ENCODE results near the gene IFI6.

Gene IFI6

DNA sequence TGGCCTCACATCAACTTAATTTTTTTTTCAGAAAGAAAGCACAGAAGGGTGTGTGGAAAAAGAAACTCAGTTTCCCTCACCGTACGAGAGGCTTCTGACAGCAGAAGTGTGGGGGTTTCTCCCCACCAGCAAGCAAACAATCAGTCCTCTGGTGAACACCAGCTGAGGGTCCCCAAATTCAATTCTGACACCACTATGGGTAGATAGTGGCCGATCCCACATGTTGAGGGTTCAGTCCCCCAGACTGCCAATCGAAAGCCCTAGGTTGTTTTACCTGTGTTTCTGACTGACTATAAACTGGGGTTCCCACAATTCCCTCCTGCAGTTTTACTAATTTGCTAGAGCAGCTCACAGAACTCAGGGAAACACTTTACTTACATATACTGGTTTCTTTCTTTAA, 2.1 kb downstream of the IFI6 start:
- DNase-seq = no peak

GRCh38 chr1:27668808-27669723, 2.9 kb downstream of the IFI6 start:
- peak in 1 of 2 donors; percentile 59 for DNase-seq

GRCh38 chr1:27668121-27668807, 3.7 kb downstream of the IFI6 start:
- no peak for DNase-seq

GRCh38 chr1:27666791-27667254, 5.2 kb downstream of the IFI6 start:
- DNase-seq = peak; percentile 79 to 89

DNA sequence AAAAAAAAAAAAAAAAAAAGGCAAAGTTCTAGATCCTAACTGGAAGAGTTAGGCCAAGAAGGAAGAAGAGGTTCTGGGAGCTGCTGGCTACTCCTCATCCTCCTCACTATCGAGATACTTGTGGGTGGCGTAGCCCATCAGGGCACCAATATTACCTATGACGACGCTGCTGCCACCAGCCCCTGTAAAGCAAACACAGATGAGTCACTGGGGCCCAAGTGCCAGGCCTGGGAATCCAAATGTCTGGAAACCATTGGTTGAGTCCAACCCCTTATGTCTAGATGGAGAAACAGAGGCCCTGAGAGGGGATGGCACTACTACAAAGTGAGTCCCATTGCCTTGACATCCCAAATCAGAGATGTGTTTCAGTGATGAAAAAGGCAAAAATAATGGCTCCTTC, 5.7 kb downstream of the IFI6 start:
- DNase-seq = no peak

DNA sequence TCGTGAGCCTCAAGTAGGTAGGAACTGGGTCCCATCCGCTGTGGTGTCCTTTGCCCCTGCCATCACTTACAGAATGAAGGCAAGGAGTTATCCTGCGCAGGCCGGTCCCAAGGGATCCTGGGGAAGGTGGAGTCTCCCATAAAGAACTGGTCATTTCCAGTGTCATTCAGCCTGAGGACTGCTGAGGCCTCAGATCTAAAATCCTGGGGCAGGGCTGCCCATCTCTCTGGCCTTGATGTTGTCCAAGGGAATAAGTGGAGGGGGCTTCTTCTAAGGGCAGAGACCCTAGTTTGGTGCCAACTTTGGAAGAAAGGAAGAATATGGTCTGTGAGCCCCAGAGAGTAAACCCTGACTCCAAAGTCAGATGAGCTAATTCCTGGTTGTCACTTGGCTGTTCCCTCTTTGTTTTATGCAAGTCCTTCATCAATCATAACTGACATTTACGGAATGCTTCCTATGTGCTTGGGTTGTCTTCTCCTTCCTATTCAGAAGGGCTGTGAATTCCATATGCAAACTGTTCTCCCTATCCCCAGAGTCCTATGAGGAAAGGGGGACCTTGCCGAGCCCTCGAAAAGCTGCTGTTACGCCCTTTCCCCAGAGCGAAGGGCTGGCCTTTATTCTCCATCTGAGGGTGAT, 6.9 kb downstream of the IFI6 start:
- no peak for DNase-seq

DNA sequence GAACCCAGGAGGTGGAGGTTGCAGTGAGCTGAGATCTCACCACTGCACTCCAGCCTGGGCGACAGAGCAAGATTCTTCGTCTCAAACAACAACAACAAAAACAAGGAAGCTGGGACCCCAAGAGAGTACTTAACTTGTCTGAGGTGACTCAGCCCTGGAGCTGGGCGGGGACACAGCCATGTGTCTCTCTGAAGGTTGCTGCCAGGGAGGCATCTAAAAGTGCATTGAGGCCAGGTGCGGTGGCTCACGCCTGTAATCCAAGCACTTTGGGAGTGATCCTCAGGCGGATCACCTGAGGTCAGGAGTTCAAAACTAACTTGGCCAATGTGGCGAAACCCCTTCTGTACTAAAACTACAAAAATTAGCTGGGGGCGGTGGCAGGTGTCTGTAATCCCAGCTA, 7.7 kb downstream of the IFI6 start:
- peak in 1 of 2 donors; percentile 44 for DNase-seq

DNA sequence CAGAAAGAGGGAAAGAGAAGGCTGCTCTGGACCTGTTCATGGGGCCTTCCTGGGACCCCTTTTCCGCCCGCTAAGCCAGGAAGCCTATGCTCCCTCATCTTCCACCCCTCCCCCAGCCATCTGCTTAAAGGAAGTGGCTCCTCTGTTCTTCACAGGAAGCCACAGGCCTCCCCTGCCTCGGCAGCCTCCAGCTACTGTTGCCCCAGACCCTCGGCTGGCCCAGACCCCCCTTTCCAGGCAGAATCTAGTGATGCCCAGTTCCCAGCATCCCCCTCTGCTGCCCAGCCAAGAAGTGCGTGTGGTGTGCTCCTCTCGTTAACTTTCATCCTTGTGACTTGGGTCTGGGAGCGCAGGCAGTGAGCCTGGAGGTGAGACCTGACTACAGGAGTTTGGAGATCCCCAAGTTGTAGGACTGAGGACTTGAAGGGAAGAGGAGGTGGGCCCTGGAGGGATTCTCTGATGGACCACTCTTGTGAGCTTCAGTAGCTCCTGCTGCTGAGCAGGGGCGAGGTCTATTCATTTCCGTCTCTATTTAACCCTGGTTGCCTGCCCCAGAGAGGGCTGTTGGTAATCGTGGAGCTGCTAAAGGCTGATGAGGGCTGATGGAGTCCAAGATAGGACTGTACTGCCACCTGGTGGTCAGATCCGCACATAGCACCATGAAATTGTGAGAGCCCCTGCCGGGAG, 9.1 kb downstream of the IFI6 start:
- DNase-seq = peak; percentile 71 to 98

GRCh38 chr1:27662261-27662660, 9.7 kb downstream of the IFI6 start:
- DNase-seq = no peak

- DNase-seq = no peak
Observed at GRCh38 chr1:27661412-27662075, 10.4 kb downstream of the IFI6 start.

GRCh38 chr1:27660300-27660835, 11.6 kb downstream of the IFI6 start:
- DNase-seq = no peak

DNA sequence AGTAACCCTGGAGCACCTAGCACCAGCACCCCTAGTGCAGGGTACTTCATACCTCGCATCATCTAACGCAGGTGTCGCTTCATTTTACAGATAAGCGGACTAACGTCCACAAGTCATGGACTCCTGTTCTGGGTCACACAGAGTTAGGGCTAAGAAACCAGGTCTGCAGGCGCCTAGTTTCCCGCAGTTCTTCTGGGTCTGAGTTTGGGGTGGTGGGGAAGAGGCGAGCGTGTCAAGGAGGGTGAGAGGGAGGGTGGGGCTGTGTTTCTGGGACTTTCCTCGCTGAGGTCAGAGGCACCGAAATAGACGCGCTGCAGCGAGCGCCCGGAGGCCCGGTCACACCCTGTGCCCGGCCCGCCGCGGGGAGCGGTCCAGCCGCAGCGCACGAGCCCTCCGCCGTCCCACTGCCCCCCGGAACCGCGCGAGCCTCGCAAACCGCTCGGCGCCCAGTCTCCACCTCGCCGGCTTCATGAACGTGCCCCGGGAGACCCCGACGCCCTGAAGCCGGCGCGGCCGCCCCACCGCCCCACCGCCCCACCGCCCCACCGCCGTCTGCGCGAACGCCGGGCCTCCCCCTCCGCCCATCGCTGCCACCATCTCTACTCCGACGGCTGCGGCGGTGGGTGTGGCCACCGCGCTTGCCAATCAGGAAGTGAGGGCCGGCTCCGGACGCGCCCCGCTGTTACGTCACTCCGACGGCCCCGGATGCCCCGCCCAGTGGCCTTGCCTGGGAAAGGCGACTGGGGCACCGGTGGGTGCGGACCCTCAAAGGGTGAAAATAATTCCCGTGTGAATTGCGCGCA, 12.3 kb downstream of the IFI6 start:
- peak; percentile 84 to 95 for DNase-seq

GRCh38 chr1:27658951-27659496, 13.0 kb downstream of the IFI6 start:
- no peak for DNase-seq

- DNase-seq = peak; percentile 86 to 95
Observed at GRCh38 chr1:27656157-27656893, 15.7 kb downstream of the IFI6 start.

GRCh38 chr1:27655151-27655937, 16.6 kb downstream of the IFI6 start:
- peak; percentile 26 to 71 for DNase-seq

GRCh38 chr1:27652111-27652864, 19.7 kb downstream of the IFI6 start:
- peak in 1 of 2 donors; percentile 55 for DNase-seq

- DNase-seq = peak; percentile 88 to 95
Observed at GRCh38 chr1:27650539-27651175, 21.3 kb downstream of the IFI6 start.

DNA sequence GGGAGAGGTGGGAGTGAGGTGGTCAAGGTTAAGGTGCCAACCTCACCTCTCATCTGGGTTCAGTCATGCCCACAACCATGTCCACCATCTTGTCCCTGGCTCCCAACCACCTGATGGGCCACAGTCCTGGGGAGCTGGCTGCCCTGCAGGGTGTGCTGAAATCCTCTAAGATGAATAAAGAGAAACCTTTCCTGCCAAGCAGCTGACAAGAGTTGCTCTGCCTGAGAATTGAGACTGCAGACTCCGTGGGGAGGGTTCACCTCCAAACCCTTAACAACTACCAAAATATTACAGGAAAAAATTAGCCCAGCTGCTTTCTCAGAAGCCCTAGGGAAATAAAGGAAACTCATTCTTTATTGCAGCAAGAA, 21.8 kb downstream of the IFI6 start:
- DNase-seq = no peak

Data from inflammatory macrophage treated with lipopolysaccharide for 1 hour (primary cell).